ENCODE results near the gene ACOT8. TPM values are rescaled to one million over a fixed set of nuclear protein-coding genes. Genes with fewer than 3 reads are reported as not detected.

ACOT8 gene
- total and polyA plus RNA-seq, 2 of the 4 experiments (the other 2 are of a cell fraction): 29.8 to 47.5 TPM

DNA sequence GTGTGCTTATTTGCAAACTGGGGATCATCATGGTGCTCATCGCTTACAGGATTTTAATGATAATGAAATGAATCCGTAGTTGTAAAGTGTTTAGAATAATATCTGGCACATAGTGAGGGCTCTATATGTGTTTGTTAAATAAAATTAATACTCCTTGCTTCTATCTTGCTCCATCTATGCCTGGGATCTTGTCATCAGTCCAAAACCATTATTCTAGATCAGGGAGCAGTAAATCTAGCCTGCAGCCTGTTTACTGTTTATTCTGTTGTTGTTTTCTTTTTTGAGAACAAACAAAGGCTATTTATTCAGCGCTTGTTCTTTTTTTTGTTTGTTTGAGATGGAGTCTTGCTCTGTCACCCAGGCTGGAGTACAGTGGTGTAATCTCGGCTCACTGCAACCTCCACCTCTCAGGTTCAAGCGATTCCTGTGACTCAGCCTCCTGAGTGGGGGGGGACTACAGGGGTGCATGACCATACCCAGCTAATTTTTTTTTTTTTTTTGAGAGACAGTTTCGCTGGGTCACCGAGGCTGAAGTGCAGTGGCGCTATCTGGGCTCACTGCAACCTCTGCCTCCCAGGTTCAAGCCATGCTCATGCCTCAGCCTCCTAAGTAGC is 8.1 kb downstream of the ACOT8 start:
- Histone ChIP-seq H2AK5ac (ENCODE audit: low read depth, low read length) (no peak overlapping the region), H2BK5ac (ENCODE audit: low read depth, low read length, poor library complexity, severe bottlenecking) (no peak overlapping the region), H4K8ac (ENCODE audit: low read depth in 2 of 2, low read length in 2 of 2) (no peak overlapping the region), H3K27ac (ENCODE audit: insufficient read depth, low read length) (no peak overlapping the region), H2AK9ac (replicated peaks; ENCODE audit: low read depth, low read length, poor library complexity) (no peak overlapping the region), H3K4me2 (ENCODE audit: low read depth, low read length) (no peak overlapping the region), H4K20me1 (ENCODE audit: insufficient read depth, low read length) (peaks cover 5% of the 10 kb centered on the region; the same call in 1 of the 2 replicates), H2BK20ac (ENCODE audit: low read depth, low read length) (no peak overlapping the region), H3K9me3 (ENCODE audit: control insufficient read depth, insufficient read depth, low read length) (no peaks in the 10 kb centered on the region), H3K18ac (ENCODE audit: low read depth, low read length) (no peak overlapping the region), H3K27me3 (ENCODE audit: control insufficient read depth, insufficient read depth, low read length) (no peaks in the 10 kb centered on the region), H3K36me3 (ENCODE audit: control insufficient read depth, insufficient read depth, low read length) (peaks cover 38% of the 10 kb centered on the region), H3K4me1 (ENCODE audit: control insufficient read depth, insufficient read depth, low read length) (no peaks in the 10 kb centered on the region), H2BK120ac (ENCODE audit: low read depth, low read length) (no peak overlapping the region), H2BK15ac (ENCODE audit: low read depth, low read length) (no peak overlapping the region), H4K91ac (ENCODE audit: insufficient read depth, low read depth, low read length) (no peak overlapping the region), H3K9me1 (ENCODE audit: insufficient read depth, low read length) (peaks cover 11% of the 10 kb centered on the region; the same call in 1 of the 2 replicates), H3K79me1 (ENCODE audit: low read depth in 1 of 2, low read length in 2 of 2) (peaks cover 10 to 41% of the 10 kb centered on the region in 2 experiments), H3K23ac (ENCODE audit: low read depth, low read length) (no peak overlapping the region), H4K5ac (ENCODE audit: low read depth, low read length) (no peak overlapping the region), H3K14ac (replicated peaks; ENCODE audit: low read depth, low read length) (no peak overlapping the region), H3K4me3 (ENCODE audit: insufficient read depth, low read depth, low read length) (no peak overlapping the region), H3K56ac (ENCODE audit: extremely low read depth, insufficient read depth, low read length) (no peak overlapping the region), H3K9ac (ENCODE audit: low read depth, low read length) (no peak overlapping the region), H3K4ac (ENCODE audit: low read depth, low read length) (no peak overlapping the region), H2AFZ (replicated peaks; ENCODE audit: low read length, poor library complexity) (no peak overlapping the region)
- WGBS, 2 experiments (ENCODE audit: extremely low coverage in 2 of 2, insufficient read length in 1 of 2): no CpG with 5 or more reads among the region's 8 CpGs
- dilution Hi-C loops (cut with HindIII; ENCODE audit: low sequenced_read_pairs, unreplicated experiment) (no loop called here), intact Hi-C loops (cut with micrococcal nuclease) (no loop called here), in situ Hi-C loops (cut with MboI; ENCODE audit: low sequenced_read_pairs) (no loop called here)
- TF ChIP-seq RAD21 (IDR thresholded peaks at IDR 0.05; ENCODE audit: low read length): no peak
- TF ChIP-seq, protein P1, sequence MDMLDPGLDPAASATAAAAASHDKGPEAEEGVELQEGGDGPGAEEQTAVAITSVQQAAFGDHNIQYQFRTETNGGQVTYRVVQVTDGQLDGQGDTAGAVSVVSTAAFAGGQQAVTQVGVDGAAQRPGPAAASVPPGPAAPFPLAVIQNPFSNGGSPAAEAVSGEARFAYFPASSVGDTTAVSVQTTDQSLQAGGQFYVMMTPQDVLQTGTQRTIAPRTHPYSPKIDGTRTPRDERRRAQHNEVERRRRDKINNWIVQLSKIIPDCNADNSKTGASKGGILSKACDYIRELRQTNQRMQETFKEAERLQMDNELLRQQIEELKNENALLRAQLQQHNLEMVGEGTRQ (IDR thresholded peaks at IDR 0.05; ENCODE audit: low read depth, low read length): no peak
- TF ChIP-seq SMC3 (IDR thresholded peaks at IDR 0.05; ENCODE audit: low read depth, low read length): no peak
- no peak for TF ChIP-seq RFX5 (IDR thresholded peaks at IDR 0.05; ENCODE audit: low read depth, low read length)
- no peak for TF ChIP-seq POLR2A (IDR thresholded peaks at IDR 0.05; ENCODE audit: low read depth, low read length)
- no peak for TF ChIP-seq MAFK (IDR thresholded peaks at IDR 0.05; ENCODE audit: low read depth, low read length)
- TF ChIP-seq FOS (IDR thresholded peaks at IDR 0.05; ENCODE audit: low read depth, low read length): no peak
- no peak for TF ChIP-seq CEBPB (IDR thresholded peaks at IDR 0.05; ENCODE audit: low read depth, low read length)
- TF ChIP-seq MXI1 (IDR thresholded peaks at IDR 0.05; ENCODE audit: borderline replicate concordance, low read depth, low read length): no peak
- no peak for TF ChIP-seq CHD1 (IDR thresholded peaks at IDR 0.05; ENCODE audit: low read depth, low read length)
- no peak for TF ChIP-seq NFE2L2 (IDR thresholded peaks at IDR 0.05; ENCODE audit: low read depth, low read length)
- TF ChIP-seq, protein P2, sequence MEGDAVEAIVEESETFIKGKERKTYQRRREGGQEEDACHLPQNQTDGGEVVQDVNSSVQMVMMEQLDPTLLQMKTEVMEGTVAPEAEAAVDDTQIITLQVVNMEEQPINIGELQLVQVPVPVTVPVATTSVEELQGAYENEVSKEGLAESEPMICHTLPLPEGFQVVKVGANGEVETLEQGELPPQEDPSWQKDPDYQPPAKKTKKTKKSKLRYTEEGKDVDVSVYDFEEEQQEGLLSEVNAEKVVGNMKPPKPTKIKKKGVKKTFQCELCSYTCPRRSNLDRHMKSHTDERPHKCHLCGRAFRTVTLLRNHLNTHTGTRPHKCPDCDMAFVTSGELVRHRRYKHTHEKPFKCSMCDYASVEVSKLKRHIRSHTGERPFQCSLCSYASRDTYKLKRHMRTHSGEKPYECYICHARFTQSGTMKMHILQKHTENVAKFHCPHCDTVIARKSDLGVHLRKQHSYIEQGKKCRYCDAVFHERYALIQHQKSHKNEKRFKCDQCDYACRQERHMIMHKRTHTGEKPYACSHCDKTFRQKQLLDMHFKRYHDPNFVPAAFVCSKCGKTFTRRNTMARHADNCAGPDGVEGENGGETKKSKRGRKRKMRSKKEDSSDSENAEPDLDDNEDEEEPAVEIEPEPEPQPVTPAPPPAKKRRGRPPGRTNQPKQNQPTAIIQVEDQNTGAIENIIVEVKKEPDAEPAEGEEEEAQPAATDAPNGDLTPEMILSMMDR (conservative IDR thresholded peaks at IDR 0.05; ENCODE audit: low read depth, low read length): no peak
- TF ChIP-seq, protein P3, sequence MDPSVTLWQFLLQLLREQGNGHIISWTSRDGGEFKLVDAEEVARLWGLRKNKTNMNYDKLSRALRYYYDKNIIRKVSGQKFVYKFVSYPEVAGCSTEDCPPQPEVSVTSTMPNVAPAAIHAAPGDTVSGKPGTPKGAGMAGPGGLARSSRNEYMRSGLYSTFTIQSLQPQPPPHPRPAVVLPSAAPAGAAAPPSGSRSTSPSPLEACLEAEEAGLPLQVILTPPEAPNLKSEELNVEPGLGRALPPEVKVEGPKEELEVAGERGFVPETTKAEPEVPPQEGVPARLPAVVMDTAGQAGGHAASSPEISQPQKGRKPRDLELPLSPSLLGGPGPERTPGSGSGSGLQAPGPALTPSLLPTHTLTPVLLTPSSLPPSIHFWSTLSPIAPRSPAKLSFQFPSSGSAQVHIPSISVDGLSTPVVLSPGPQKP (IDR thresholded peaks at IDR 0.05; ENCODE audit: borderline replicate concordance, low read depth, low read length): no peak
- TF ChIP-seq MAZ (IDR thresholded peaks at IDR 0.05; ENCODE audit: borderline replicate concordance, low read depth, low read length): no peak
- no peak for ATAC-seq (ENCODE audit: low read depth)
- no TSS peak for BruUV-seq (replicated peaks)
- no peak for DNase-seq
- ChIA-PET CTCF (no interaction called here), POLR2A (ENCODE audit: unreplicated experiment) (no interaction called here)

Data from IMR-90 (cell line).